A204.1 (cell line): Measurements from ENCODE around the gene OARD1.

Experiments
- FAIRE-seq: peaks from 2 replicates; lab custom pipeline; 2012; peaks lifted over from hg19 to GRCh38; lab: Jason Lieb, UNC

The OARD1 gene

GRCh38 chr6:41047745-41048732 is 24.1 kb downstream of the OARD1 start:
- no peak for FAIRE-seq

DNA sequence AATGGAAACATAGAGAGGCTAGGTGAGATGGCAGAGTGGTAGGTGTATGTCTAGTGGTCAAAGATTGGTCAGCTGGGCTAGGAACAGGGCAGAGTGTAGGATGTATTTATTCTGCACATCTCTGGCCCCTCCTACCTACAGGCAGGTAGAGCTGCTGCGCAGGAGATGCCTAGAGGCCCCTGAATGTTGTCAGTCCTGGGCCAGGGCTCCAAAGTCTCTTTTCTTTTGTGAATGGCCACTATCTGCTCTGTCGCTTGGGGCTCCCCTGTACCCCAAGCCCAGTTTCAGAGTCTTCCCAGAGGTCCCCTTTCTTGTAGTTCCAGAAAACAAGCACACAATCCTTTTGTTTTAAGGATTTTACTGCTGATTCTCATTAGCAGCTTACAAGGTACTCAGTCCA is 24.9 kb downstream of the OARD1 start:
- FAIRE-seq, result no peak

DNA sequence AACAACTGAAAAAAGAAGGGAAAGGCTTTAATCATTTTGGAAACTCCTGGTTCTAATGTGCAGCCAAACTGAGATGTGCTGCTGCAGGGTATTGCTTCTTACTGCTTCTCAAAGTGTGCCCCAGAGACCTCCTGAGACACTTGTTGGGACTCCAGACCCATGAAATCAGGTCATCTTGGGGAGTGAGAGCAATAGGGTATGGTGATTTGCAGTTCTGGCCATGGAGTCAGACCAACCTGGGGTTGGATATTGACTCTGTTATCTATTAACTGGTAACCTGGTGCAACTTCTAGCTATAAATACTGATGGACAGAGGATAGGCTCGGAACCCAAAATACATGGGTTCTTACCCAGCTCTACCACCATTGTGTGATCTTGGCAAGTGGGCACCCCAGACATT is 26.1 kb downstream of the OARD1 start:
- no peak for FAIRE-seq

DNA sequence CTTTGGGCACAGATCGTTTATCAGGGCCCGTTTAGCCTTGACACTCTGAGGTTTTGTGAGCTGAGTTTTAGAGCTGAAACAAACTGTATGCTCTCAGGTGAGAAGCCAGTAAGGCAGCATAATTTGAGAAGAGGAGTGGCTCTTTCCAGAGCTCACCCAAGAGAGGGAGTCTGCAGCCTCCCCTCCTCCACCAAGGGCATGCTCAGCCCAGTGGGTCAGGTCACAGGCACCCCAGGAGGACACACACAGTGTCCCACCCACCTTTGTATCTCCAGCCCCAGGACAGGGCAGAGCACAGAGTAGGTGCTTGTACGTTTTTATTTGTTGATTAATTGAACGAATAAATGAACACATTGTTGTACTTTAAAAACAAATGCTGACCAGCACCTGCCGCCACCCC is 26.5 kb downstream of the OARD1 start:
- FAIRE-seq, result no peak

- FAIRE-seq, result no peak
Measured at GRCh38 chr6:41043151-41043550, 29.0 kb downstream of the OARD1 start.

GRCh38 chr6:41042226-41043055 is 29.7 kb downstream of the OARD1 start, which contains the start of gene TSPO2:
Gene TSPO2 (plus strand): TSS chr6:41042467. CDS start chr6:41042986, 519 bp downstream.
- no peak for FAIRE-seq

- FAIRE-seq, result no peak
Measured at GRCh38 chr6:41040940-41041536, 31.1 kb downstream of the OARD1 start.

DNA sequence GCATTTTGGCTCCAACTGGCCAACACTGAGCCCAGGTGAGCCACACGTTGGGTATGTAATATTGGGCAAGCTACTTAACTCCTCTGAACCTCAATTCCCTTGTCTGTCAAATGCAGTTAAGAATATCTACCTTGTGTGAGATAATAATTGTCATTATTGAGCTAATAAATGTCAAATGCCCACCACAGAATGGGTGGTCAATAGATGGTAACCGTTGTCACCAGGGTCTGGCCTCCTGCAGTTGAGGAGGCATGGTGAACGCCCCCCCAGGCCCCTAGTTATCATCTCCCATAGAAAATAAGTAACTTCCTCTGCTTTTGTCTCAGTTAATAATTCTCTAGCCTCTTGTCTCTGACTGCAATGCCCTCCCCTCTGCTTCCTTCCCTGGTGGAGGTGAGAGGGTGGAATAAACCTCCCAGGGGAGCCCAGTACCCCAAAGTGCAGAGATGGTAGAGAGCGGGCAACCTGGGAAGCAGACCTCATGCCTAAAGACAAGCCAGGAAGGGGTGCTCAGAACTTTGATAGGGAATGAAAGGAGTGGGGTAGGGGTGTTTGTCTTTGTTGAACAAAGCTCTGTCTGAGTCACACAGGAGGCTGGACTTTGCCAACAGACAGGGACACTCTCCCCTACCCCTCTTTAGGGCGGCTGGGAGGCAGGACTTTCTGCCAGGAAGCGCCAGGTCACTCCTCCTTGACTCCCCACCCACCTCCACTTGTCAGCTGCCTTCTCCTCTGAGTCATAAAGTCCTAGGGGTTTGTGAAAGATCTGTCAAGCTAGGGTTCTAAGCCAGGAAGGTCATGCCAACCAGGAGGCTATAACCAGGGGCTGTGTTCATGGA is 31.8 kb downstream of the OARD1 start:
- FAIRE-seq, result no peak

DNA sequence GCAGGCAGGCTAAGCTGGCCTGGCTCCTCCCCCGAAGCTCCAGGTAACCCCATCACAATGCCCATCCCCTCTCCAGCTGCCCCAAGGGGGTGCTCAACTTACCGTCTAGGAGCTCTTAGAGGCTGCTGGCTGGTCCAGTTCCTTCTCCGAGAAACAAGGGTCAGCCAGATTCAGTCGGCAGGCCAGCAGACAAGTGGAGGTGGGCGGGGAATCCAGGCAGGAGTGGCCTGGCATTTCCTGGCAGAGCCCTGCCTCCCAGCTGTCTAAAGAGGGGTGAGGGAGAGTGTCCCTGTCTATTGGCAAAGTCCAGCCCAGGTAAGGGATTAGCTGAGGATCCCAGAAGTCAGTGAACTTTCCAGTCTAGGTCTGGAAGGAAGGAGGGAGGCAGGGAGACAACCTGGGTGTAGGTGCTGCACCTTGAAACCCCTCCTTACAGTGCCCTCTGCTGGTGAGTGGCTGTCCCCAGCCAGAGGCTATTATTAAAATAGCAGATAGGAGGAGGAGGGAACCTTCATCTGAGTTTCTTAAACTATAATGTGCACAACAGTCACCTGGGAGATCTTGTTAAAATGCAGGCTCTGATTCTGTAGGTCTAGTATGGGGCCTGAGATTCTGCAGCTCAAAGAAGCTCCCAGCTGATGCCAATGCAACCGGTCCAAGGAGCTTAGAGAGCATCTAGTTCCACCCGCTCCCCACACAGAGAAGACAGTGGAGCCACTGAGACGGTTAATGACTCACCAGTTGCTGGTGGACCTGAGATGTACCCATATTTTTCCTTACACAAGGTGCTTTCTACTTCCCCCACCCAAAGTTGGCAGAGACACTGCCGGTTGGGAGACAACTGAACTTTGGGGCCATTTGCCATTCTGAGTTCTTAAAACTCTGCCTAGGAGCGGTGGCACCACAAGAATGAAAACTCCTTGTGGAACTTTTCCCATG is 32.8 kb downstream of the OARD1 start, which contains the start of gene UNC5CL:
UNC5CL (minus strand) TSS at position 162 of the 939 bp plus-strand sequence. CDS start 4,147 bp downstream, outside the sequence.
- FAIRE-seq, result no peak

DNA sequence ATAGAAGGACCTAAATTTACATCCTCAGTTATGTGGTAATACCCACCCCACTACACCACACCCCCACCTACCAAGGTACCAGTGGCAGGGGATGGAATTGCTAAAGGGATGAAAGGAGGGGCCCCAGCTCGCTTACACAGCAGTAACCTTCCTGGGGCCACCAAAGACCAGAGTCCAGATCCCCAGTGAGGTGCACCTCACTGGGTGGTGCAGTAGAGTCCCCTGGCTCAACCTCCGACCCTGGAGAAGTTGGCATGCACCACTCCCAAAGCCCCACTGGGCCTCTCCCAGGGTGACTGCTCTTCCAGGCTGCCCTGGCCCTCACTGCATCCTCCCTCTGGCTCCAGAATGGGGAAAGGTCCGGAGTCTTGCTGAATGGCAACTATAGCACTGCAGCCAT is 34.0 kb downstream of the OARD1 start:
- FAIRE-seq, result no peak

DNA sequence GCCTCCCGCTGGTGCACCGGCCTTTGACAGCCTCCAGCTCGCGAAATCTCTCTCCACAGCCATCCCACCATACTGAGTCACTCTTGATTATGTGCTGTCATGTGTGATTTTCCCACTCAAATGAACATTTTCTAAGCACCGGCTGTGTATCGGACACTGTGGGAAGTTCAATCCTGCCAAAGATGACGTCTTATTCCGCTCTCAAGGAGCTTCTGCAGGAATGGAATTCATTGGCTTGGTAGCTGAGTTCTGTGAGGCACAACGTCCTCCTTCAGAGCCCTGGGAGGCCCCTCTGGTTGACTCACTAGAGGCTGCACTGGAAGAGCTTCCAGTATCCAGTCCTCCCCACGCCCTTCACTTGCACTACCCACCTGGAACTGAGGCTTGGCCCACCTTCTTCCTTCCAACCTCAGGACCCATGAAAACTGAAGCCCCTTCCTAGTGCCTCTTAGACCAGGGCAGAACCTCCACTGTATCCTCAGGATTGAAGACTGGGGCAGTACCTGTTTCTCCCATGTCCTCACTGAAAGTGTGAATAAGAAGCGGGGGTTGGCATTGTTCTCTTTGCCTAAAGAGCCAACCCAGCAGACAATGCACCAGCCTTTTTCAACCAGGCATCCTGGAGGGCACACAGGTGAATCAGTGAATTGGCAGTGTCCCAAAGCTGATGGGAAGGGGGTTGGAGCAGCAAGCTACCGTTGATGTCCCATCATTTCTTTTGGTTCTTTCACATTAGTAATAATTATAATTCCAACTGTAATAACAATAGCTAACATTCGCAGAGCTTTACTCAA is 34.9 kb downstream of the OARD1 start:
- FAIRE-seq, result no peak

GRCh38 chr6:41036601-41037000 is 35.6 kb downstream of the OARD1 start:
- FAIRE-seq, result no peak

GRCh38 chr6:41036186-41036585 is 36.0 kb downstream of the OARD1 start:
- FAIRE-seq, result no peak

- FAIRE-seq, result no peak
Measured at GRCh38 chr6:41033776-41034175, 38.4 kb downstream of the OARD1 start.

- no peak for FAIRE-seq
Measured at GRCh38 chr6:41032830-41033229, 39.3 kb downstream of the OARD1 start.

DNA sequence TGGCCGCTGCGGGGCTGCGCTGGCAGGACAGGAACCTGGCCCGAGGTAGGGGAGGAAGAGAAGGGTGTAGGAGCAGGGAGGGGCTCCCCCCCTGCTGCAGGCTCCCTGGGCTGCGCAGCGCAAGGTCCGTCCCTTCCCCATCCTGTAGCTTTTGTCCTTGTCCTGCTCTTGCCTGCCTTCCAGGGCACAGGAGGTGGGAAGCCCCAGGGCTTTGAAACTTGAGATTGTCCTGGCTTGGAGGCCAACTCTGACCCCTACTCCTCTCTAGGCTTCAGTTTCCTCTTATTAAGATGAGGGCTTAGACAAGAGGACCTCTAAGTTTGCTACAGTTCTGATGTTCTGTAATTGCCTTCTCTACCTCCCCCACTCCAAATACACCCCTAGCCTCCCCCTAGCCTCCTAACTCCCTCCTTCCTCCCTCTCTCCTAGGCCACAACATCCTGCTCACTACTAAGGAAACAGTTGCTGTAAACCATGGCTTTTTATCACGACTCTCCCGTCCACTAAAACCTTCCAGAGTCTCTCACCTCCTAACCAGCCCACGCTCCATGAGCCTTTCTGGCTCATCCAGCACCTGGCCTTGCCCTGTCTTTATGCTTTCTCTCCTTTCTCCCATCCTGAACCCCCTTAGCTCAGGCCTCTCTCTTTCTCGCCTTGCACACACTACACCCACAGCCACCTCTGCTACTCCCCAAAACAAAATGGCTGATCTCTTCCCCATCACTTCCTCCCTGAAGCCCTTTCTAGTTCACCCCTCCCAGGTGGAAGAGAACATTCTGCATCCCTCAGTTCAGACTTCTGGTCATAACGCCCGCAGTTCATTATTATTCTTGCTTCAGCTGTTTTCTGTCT is 43.4 kb downstream of the OARD1 start:
- FAIRE-seq, result no peak

GRCh38 chr6:41027799-41028560 is 44.2 kb downstream of the OARD1 start:
- FAIRE-seq, result no peak

- no peak for FAIRE-seq
Measured at GRCh38 chr6:41027241-41027640, 44.9 kb downstream of the OARD1 start.
